Liver (tissue), 3 donors: ENCODE measurements around the gene ASB1.

Experiments
- GABPA ChIP-seq, 2 donors: IDR thresholded peaks in 1 of 2; conservative IDR thresholded peaks in 1 of 2; 2 replicates each; pipeline ENCODE4 v1.6.1; 2016; ENCODE audit warnings: antibody characterized with exemption in 2 of 2, mild to moderate bottlenecking in 1 of 2, moderate library complexity in 1 of 2
- HNF4G ChIP-seq: IDR thresholded peaks from 2 replicates; pipeline ENCODE4 v1.6.1; 2016; ENCODE audit warnings: antibody characterized with exemption
- JUND ChIP-seq, 2 donors: IDR thresholded peaks; 2 replicates each; pipeline ENCODE4 v1.6.1; 2016; ENCODE audit warnings: antibody characterized with exemption in 2 of 2
- MAX ChIP-seq: IDR thresholded peaks from 2 replicates; pipeline ENCODE4 v1.6.1; 2016; ENCODE audit warnings: antibody characterized with exemption
- NR2F2 ChIP-seq: IDR thresholded peaks from 2 replicates; pipeline ENCODE4 v1.6.1; 2016; ENCODE audit warnings: antibody characterized with exemption
- RAD21 ChIP-seq, 2 donors: IDR thresholded peaks; 2 replicates each; pipeline ENCODE4 v1.6.1; 2016; ENCODE audit warnings: antibody characterized with exemption in 2 of 2, mild to moderate bottlenecking in 2 of 2
- REST ChIP-seq: IDR thresholded peaks from 2 replicates; pipeline ENCODE4 v1.6.1; 2016; ENCODE audit warnings: antibody characterized with exemption, mild to moderate bottlenecking
- RXRA ChIP-seq, 2 donors: IDR thresholded peaks; 2 replicates each; pipeline ENCODE4 v1.6.1; 2017 to 2018; ENCODE audit warnings: antibody characterized with exemption in 2 of 2, mild to moderate bottlenecking in 1 of 2
- SP1 ChIP-seq: IDR thresholded peaks from 2 replicates; pipeline ENCODE4 v1.6.1; 2018; ENCODE audit warnings: antibody characterized with exemption, mild to moderate bottlenecking
- TAF1 ChIP-seq: conservative IDR thresholded peaks from 2 replicates; pipeline ENCODE4 v1.6.1; 2016; ENCODE audit warnings: antibody characterized with exemption, mild to moderate bottlenecking
- YY1 ChIP-seq: IDR thresholded peaks from 2 replicates; pipeline ENCODE4 v1.6.1; 2016; ENCODE audit warnings: antibody characterized with exemption, mild to moderate bottlenecking
- TF ChIP-seq, protein P1 (sequence below): fragments of 150-350 bp; IDR thresholded peaks from 2 replicates; pipeline ENCODE4 v1.5.1; 2017; ENCODE audit warnings: improper control_type of control experiment, low read depth, low read length; ENCODE audit not compliant: missing input control
- TF ChIP-seq, protein P2 (sequence below): IDR thresholded peaks from 2 replicates; pipeline ENCODE4 v1.6.1; 2016; ENCODE audit warnings: antibody characterized with exemption
- donor health status: healthy.
- donor health status: healthy.

DNA sequence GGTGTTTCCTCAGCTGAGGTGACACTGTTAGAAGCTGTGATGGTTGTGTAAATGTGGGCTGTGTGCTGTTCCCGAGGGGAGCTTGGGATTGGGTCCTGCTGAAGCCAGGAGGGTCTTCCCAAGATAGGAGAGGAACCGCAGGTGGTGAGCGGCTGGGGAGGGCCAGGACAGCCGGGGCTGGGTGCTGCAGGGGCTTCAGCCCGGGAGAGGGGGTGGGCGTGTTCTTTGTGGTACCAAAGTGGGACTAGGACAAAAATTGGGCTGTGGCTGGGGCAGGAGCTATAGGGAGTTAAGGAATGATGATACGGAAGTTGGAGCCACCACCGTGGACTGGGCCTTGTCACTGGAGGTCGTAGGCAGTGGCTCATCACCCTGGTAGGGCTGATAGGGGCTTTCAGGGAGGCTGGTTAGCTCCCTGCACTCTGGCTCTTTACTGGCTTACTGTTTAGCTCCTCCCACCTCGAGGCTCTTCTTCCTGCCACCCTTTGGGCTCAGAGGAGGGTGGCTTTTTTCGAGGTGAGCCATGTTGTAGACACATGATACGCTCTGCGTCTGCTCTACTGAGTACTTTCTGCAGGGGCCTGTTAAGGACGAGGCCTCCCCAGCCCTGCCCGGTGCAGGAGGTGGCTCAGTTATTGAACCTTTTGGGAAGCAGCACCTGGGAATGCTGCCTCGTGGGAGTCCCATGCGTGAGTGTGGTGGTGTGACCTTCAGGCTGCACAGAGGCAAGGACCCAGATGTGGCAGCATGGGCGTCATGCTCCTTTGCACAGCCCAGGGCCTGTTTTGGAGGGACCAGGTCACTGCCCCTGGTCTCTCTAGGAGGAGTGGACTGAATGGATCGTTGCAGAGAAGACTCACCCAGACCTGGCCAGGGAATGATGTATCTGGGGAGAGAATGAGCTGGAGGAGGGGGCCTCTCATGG is 21.6 kb downstream of the ASB1 start:
- TF ChIP-seq, protein P1, sequence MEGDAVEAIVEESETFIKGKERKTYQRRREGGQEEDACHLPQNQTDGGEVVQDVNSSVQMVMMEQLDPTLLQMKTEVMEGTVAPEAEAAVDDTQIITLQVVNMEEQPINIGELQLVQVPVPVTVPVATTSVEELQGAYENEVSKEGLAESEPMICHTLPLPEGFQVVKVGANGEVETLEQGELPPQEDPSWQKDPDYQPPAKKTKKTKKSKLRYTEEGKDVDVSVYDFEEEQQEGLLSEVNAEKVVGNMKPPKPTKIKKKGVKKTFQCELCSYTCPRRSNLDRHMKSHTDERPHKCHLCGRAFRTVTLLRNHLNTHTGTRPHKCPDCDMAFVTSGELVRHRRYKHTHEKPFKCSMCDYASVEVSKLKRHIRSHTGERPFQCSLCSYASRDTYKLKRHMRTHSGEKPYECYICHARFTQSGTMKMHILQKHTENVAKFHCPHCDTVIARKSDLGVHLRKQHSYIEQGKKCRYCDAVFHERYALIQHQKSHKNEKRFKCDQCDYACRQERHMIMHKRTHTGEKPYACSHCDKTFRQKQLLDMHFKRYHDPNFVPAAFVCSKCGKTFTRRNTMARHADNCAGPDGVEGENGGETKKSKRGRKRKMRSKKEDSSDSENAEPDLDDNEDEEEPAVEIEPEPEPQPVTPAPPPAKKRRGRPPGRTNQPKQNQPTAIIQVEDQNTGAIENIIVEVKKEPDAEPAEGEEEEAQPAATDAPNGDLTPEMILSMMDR: no peak
- TF ChIP-seq REST: no peak
- TF ChIP-seq RAD21 (IDR thresholded peaks at IDR 0.05): no peak
- TF ChIP-seq RXRA (IDR thresholded peaks at IDR 0.05): no peak
- no peak for TF ChIP-seq MAX
- TF ChIP-seq NR2F2: no peak
- no peak for TF ChIP-seq TAF1
- TF ChIP-seq, protein P2, sequence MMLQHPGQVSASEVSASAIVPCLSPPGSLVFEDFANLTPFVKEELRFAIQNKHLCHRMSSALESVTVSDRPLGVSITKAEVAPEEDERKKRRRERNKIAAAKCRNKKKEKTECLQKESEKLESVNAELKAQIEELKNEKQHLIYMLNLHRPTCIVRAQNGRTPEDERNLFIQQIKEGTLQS: no peak
- no peak for TF ChIP-seq JUND (IDR thresholded peaks at IDR 0.05)
- no peak for TF ChIP-seq GABPA (IDR thresholded peaks at IDR 0.05 in 1 of 2, conservative IDR thresholded peaks at IDR 0.05 in 1 of 2)
- TF ChIP-seq HNF4G: no peak
- TF ChIP-seq SP1: no peak
- TF ChIP-seq YY1: no peak
